A549 (cell line): Measurements from ENCODE around the gene PDLIM5. TPM values are rescaled to one million over a fixed set of nuclear protein-coding genes. Genes with fewer than 3 reads are reported as not detected.
A peak's percentile ranks its signal among the peaks of the same experiment; 100 is the strongest.

Experiments used
- ATAC-seq, 2 experiments: fragments of 200-7000 bp in 1 of 2; fragments of >200 bp in 1 of 2; cut with Nextera tagmentation in 1 of 2; cut with Tn5 transposase in 1 of 2; 3 replicates each; pipeline versions ENCODE4 v1.8.0 to v1.9.1; 2018 to 2020; ENCODE audit warnings: mild to moderate bottlenecking in 1 of 2, moderate library complexity in 1 of 2
- CTCF ChIA-PET: fragments of 300-600 bp; sonication (Branson Sonifier 250); formaldehyde crosslinking; extraction: SDS; loops from one replicate; lab custom pipeline; 2021; ENCODE audit warnings: antibody characterized with exemption, inconsistent platforms; lab: Yijun Ruan, JAX
- POLR2A ChIA-PET: fragments of 350-600 bp; formaldehyde crosslinking; extraction: SDS; loops from one replicate; lab custom pipeline; 2021; ENCODE audit warnings: antibody characterized with exemption, inconsistent platforms; lab: Yijun Ruan, JAX
- DNase-seq, 2 experiments: peaks; one replicate each; pipeline versions ENCODE4 v3.0.0 to v3.0.0-alpha.2; 2011 to 2016; ENCODE audit warnings: low read depth in 1 of 2, low spot score in 1 of 2
- FAIRE-seq: peaks from 2 replicates; lab custom pipeline; 2011; peaks lifted over from hg19 to GRCh38; lab: Jason Lieb, UNC
- H3K27ac ChIP-seq, 2 experiments: fragments of >200 bp; sonication (Bioruptor Twin); formaldehyde crosslinking; 3 replicates each; pipeline ENCODE4 v1.5.1; 2016 to 2017
- H3K4me1 ChIP-seq: fragments of >200 bp; sonication (Bioruptor Twin); formaldehyde crosslinking; 3 replicates; pipeline ENCODE4 v1.6.1; 2016
- H3K4me2 ChIP-seq: fragments of >200 bp; sonication (Bioruptor Twin); formaldehyde crosslinking; 3 replicates; pipeline ENCODE4 v1.6.1; 2016
- H3K4me3 ChIP-seq: fragments of >200 bp; sonication (Bioruptor Twin); formaldehyde crosslinking; 3 replicates; pipeline ENCODE4 v1.5.1; 2016
- H3K9me3 ChIP-seq: fragments of >200 bp; sonication (Bioruptor Twin); formaldehyde crosslinking; 3 replicates; pipeline ENCODE4 v1.6.1; 2016
- CBX2 ChIP-seq: fragments of 200-600 bp; sonication (generic); IDR thresholded peaks from 2 replicates; pipeline ENCODE4 v1.6.1; 2016; ENCODE audit warnings: low read depth, mild to moderate bottlenecking, borderline replicate concordance
- CBX8 ChIP-seq: fragments of 200-600 bp; sonication (generic); IDR thresholded peaks from 2 replicates; pipeline ENCODE4 v1.6.1; 2016
- CEBPB ChIP-seq, 2 experiments: fragments of >200 bp in 1 of 2; sonication (Bioruptor Twin) in 1 of 2; formaldehyde crosslinking in 1 of 2; IDR thresholded peaks; 2 replicates each; pipeline ENCODE4 v1.6.1; 2012 to 2016
- CHD2 ChIP-seq: fragments of 150-350 bp; IDR thresholded peaks from 2 replicates; pipeline ENCODE4 v1.6.1; 2014; ENCODE audit warnings: low read length; ENCODE audit not compliant: partially characterized antibody
- EP300 ChIP-seq, 2 experiments: fragments of >200 bp; sonication (Bioruptor Twin); formaldehyde crosslinking; IDR thresholded peaks; 2 replicates in 1 of 2; 3 replicates in 1 of 2; pipeline ENCODE4 v1.6.1; 2016 to 2017
- ESRRA ChIP-seq: fragments of 150-350 bp; IDR thresholded peaks from 2 replicates; pipeline ENCODE4 v1.6.1; 2014; ENCODE audit warnings: mild to moderate bottlenecking, low read length, borderline replicate concordance
- FOSB ChIP-seq: fragments of 250-450 bp; sonication (Bioruptor Pico); IDR thresholded peaks from 2 replicates; pipeline ENCODE4 v1.5.0; 2020; ENCODE audit warnings: mild to moderate bottlenecking, moderate library complexity
- HOXA7 ChIP-seq: fragments of 250-450 bp; sonication (Bioruptor Pico); IDR thresholded peaks from 2 replicates; pipeline ENCODE4 v1.5.0; 2020; ENCODE audit warnings: mild to moderate bottlenecking, moderate library complexity
- HOXB13 ChIP-seq: fragments of 250-450 bp; sonication (Bioruptor Pico); IDR thresholded peaks from 2 replicates; pipeline ENCODE4 v1.5.0; 2020; ENCODE audit warnings: low read depth, mild to moderate bottlenecking, moderate library complexity
- JUN ChIP-seq, 2 experiments: fragments of >200 bp; sonication (Bioruptor Twin); formaldehyde crosslinking; IDR thresholded peaks; 2 replicates in 1 of 2; 3 replicates in 1 of 2; pipeline ENCODE4 v1.6.1; 2016 to 2017
- JUNB ChIP-seq: fragments of >200 bp; sonication (Bioruptor Twin); formaldehyde crosslinking; IDR thresholded peaks from 2 replicates; pipeline ENCODE4 v1.6.1; 2016
- KDM1A ChIP-seq: fragments of 200-600 bp; sonication (generic); IDR thresholded peaks from 2 replicates; pipeline ENCODE4 v1.6.1; 2016; ENCODE audit warnings: low read depth, mild to moderate bottlenecking
- MAFK ChIP-seq: fragments of 450-650 bp; IDR thresholded peaks from 2 replicates; pipeline ENCODE4 v1.6.1; 2014; ENCODE audit not compliant: partially characterized antibody
- MYC ChIP-seq: IDR thresholded peaks from 2 replicates; pipeline ENCODE4 v1.6.1; 2012; ENCODE audit warnings: mild to moderate bottlenecking, inconsistent platforms, low read length, improper control_type of control experiment, borderline replicate concordance
- NFE2L2 ChIP-seq: fragments of 150-350 bp; conservative IDR thresholded peaks from 2 replicates; pipeline ENCODE4 v1.6.1; 2014; ENCODE audit warnings: low read length
- POLR2A ChIP-seq: IDR thresholded peaks from 2 replicates; pipeline ENCODE4 v1.6.1; 2012; ENCODE audit warnings: mild to moderate bottlenecking, low read length
- POLR2AphosphoS2 ChIP-seq: conservative IDR thresholded peaks from 2 replicates; pipeline ENCODE4 v1.6.1; 2012; ENCODE audit warnings: low read length, improper control_type of control experiment, inconsistent platforms
- RFX5 ChIP-seq: fragments of 450-650 bp; IDR thresholded peaks from 2 replicates; pipeline ENCODE4 v1.7.1; 2014; ENCODE audit warnings: antibody characterized with exemption, mild to moderate bottlenecking, moderate library complexity
- RNF2 ChIP-seq: fragments of 200-600 bp; sonication (generic); IDR thresholded peaks from 2 replicates; pipeline ENCODE4 v1.6.1; 2016; ENCODE audit warnings: low read depth, mild to moderate bottlenecking, antibody characterized with exemption, moderate library complexity, borderline replicate concordance
- SMC3 ChIP-seq: fragments of >200 bp; sonication (Bioruptor Twin); formaldehyde crosslinking; IDR thresholded peaks from 3 replicates; pipeline ENCODE4 v1.6.1; 2018; ENCODE audit warnings: inconsistent platforms
- TP53 ChIP-seq: fragments of 250-450 bp; sonication (Bioruptor Pico); IDR thresholded peaks from 2 replicates; pipeline ENCODE4 v1.5.0; 2021; ENCODE audit warnings: mild to moderate bottlenecking, moderate library complexity
- ZC3H11A ChIP-seq: fragments of 450-650 bp; IDR thresholded peaks from 2 replicates; pipeline ENCODE4 v1.6.1; 2014; ENCODE audit warnings: antibody characterized with exemption, mild to moderate bottlenecking
- ZFP36 ChIP-seq: fragments of 450-650 bp; IDR thresholded peaks from 2 replicates; pipeline ENCODE4 v1.6.1; 2014; ENCODE audit warnings: borderline replicate concordance; ENCODE audit not compliant: partially characterized antibody
- ZNF302 ChIP-seq: fragments of 250-450 bp; sonication (Bioruptor Pico); IDR thresholded peaks from 2 replicates; pipeline ENCODE4 v1.9.0; 2021; ENCODE audit warnings: inconsistent platforms, mild to moderate bottlenecking, moderate library complexity
- ZSCAN20 ChIP-seq: fragments of 250-450 bp; sonication (Bioruptor Pico); IDR thresholded peaks from 2 replicates; pipeline ENCODE4 v1.8.0; 2022; ENCODE audit warnings: mild to moderate bottlenecking, moderate library complexity
- WGBS: methylation state at CpG from one replicate; pipeline ENCODE4 v1.1.6; 2017; ENCODE audit errors: missing lambda C conversion rate; 5-methylcytosine and 5-hydroxymethylcytosine counted together
- polyA plus RNA-seq, 4 experiments: library from polyadenylated mRNA; depleted of rRNA in 3 of 4; stranded (reverse); fragments of >200 nt; fragmentation: RNase III in 1 of 4; extraction: RNeasy Plus Mini Kit Qiagen cat#74134 plus additional on column Dnase treatment in 1 of 4; gene quantifications; 2 replicates in 3 of 4; 3 replicates in 1 of 4; pipeline ENCODE4 v1.2.3, GENCODE V29; 2011 to 2017
- TF ChIP-seq, protein P1 (sequence below): IDR thresholded peaks from 2 replicates; pipeline ENCODE4 v1.6.1; 2012

Gene PDLIM5
- polyA plus RNA-seq, 2 of the 4 experiments (the other 2 are of a cell fraction): 54.2 to 242 TPM

GRCh38 chr4:94636004-94636403 lies 184.3 kb downstream of the PDLIM5 start:
- FAIRE-seq (no peak), DNase-seq (no peak), ATAC-seq (no peak)
- H3K9me3 ChIP-seq: no peaks in the 10 kb centered on the region
- ChIA-PET CTCF (interaction anchor here (1.0 kb wide), 2 partner anchors 15 to 89 kb away, joined by 3 read pairs; no protein-coding TSS in a partner anchor), POLR2A (no interaction called here)
- H3K4me1 ChIP-seq: peaks cover 50% of the 10 kb centered on the region
- WGBS: 95% methylated on average over 2 of the region's 2 CpGs
- H3K27ac ChIP-seq: peak overlapping the region in 1 of 2 experiments; percentile 72; a peak in 4 of 6 replicates
- TF ChIP-seq JUN (IDR thresholded peaks at IDR 0.05) (no peak), MAFK (no peak), RFX5 (no peak), CHD2 (no peak), CEBPB (IDR thresholded peaks at IDR 0.05) (no peak), NFE2L2 (no peak), HOXA7 (CRISPR knock-in tag) (no peak), ZFP36 (no peak), KDM1A (no peak), ZSCAN20 (CRISPR knock-in tag) (no peak), JUNB (no peak), ZNF302 (CRISPR knock-in tag) (no peak), CBX8 (no peak), SMC3 (no peak), ESRRA (no peak), FOSB (CRISPR knock-in tag) (no peak), POLR2A (no peak)
- TF ChIP-seq, protein P1, sequence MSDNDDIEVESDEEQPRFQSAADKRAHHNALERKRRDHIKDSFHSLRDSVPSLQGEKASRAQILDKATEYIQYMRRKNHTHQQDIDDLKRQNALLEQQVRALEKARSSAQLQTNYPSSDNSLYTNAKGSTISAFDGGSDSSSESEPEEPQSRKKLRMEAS: no peak
- H3K4me2 ChIP-seq: no peak overlapping the region
- H3K4me3 ChIP-seq: no peak overlapping the region

DNA sequence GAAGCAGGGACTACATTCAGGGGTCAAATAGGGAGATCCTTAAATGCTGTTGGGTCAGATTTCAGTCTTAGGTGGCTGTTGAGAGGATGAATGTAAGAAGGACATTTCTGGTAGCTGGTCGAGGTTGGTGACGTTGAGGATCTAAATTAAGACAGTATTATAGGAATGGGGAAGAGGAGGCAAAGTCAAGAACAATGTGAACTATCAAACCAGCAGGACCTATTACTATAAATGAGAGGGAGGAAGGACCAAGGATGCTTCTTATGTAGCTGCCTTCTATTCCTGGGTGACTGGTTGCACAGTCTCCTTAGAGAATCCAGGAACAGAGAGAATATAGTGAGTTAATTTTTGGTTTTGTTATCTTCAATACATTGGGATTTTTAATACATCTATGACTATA lies 187.6 kb downstream of the PDLIM5 start:
- Histone ChIP-seq H3K4me2 (no peak overlapping the region), H3K27ac (peak overlapping the region in 1 of 2 experiments; percentile 79; a peak in 4 of 6 replicates), H3K9me3 (no peaks in the 10 kb centered on the region), H3K4me1 (peaks cover 76% of the 10 kb centered on the region), H3K4me3 (no peak overlapping the region)
- ATAC-seq: no peak
- no peak for TF ChIP-seq RNF2
- TF ChIP-seq JUN (IDR thresholded peaks at IDR 0.05): no peak
- ChIA-PET CTCF (no interaction called here), POLR2A (no interaction called here)
- FAIRE-seq: no peak
- DNase-seq: no peak
- 91% methylated on average over 2 of the region's 2 CpGs for WGBS

DNA sequence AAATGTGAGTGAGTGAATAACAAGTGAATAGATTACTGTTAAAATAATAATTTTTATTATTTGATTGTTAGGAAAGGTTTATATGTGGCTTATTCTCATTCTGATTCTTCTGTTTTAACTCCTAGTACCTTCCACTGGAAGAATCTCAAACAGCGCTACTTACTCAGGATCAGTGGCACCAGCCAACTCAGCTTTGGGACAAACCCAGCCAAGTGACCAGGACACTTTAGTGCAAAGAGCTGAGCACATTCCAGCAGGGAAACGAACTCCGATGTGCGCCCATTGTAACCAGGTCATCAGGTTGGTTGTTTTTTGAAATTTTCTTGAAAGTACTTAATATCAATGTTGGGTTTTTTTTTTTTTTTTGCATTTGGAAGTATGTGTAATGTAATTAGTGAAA lies 188.4 kb downstream of the PDLIM5 start:
- ATAC-seq: no peak
- no peaks in the 10 kb centered on the region for H3K9me3 ChIP-seq
- H3K27ac ChIP-seq: peak overlapping the region; percentile 53 to 79; a peak in 5 of 6 replicates
- CTCF ChIA-PET: no interaction called here
- H3K4me3 ChIP-seq: no peak overlapping the region
- TF ChIP-seq JUNB (no peak), ZC3H11A (no peak), MYC (no peak), CBX2 (no peak), POLR2AphosphoS2 (no peak), EP300 (IDR thresholded peaks at IDR 0.05) (no peak), KDM1A (no peak), TP53 (CRISPR knock-in tag) (no peak), HOXB13 (CRISPR knock-in tag) (no peak)
- TF ChIP-seq, all 56 proteins: peak for 0
- POLR2A ChIA-PET: no interaction called here
- WGBS: 97% methylated on average over 4 of the region's 4 CpGs
- no peak for DNase-seq
- Histone ChIP-seq H3K4me2 (no peak overlapping the region), H3K4me1 (peaks cover 68% of the 10 kb centered on the region)
- no peak for FAIRE-seq
